ENCODE data around the gene MACF1.
"Not testable (repeated sequence)": the region's sequence is repeated elsewhere in the genome, so short reads cannot be mapped to it uniquely, and the experiment has no call there.

The MACF1 gene

DNA sequence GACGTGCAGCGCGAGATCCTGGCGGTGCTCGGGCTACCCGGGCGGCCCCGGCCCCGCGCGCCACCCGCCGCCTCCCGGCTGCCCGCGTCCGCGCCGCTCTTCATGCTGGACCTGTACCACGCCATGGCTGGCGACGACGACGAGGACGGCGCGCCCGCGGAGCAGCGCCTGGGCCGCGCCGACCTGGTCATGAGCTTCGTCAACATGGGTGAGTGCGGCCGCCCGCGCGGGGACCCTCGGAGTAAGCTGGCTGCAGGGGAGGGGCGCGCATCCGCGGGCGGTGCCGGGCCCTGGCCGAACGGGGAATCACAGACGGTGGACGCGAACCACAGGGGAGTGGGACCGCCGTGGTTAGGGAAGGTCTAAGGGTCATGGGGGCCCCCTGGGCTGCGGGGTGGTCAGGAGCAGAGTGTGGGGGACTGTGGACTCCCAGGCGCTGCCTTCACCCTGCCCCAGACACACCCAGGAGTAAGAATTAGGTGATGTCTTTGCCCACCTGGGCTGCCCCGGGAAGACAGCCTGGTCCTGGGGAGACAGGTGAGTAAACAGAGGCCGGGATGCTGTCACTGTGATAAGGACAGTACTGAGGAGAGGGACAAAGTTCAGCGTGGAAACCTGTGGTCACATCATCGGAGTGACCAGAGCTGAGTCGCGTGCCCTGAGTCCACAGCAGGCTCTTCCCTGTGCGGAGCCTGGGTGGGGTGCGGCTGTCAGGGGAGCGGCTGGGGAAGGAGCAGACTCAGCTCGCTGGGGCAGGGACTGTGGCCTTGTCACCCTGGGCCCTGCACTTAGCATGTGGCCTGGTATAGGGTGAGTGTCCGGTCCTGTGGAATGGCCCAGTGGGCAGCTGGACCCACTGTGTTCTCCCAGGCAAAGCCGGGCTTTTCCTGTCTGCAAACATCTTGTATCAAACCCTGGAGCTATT, 287.9 kb downstream of the MACF1 start:
- DNase-seq (ENCODE audit: low read depth): not testable (repeated sequence)

- DNase-seq (ENCODE audit: low read depth): not testable (repeated sequence)
These were observed 288.7 kb downstream of the MACF1 start for GRCh38 chr1:39493043-39493810.

- no peak for DNase-seq (ENCODE audit: low read depth)
These were observed 290.3 kb downstream of the MACF1 start for GRCh38 chr1:39494671-39495410.

- not testable (repeated sequence) for DNase-seq (ENCODE audit: low read depth)
These were observed 292.0 kb downstream of the MACF1 start for GRCh38 chr1:39496520-39496919.

- no peak for DNase-seq (ENCODE audit: low read depth)
These were observed 293.1 kb downstream of the MACF1 start for GRCh38 chr1:39497585-39497984.

DNA sequence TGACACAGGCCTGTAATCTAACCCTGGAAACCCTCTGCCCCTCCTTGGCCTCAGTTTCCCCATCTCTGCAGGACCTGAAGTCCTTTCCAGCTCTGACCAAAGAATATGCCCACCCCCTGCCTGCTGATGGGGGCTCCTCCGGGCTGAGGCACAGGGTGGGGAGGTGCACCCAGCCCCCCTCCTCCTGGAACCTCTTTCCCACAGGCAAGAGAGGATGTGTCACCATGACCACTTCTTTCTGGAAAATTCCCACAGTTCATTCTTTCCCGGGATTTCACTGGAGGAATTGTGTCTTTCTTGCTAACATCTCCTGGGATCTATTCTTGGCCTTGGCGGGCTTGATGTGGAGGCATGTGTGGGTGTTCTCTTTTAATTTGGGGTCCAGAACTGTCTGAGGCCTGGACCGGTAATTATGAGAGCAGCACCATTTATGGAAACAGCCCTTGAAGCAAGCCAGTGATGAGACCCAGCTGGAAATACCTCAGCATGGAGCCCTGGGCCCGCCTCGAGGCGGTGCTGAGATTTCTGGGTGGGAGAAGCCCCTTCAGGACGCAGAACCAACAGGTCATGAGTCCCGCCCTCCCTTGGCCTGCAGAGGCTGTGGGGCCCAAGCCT, 293.7 kb downstream of the MACF1 start:
- not testable (repeated sequence) for DNase-seq (ENCODE audit: low read depth)

GRCh38 chr1:39498821-39499220, 294.3 kb downstream of the MACF1 start:
- DNase-seq (ENCODE audit: low read depth): not testable (repeated sequence)

GRCh38 chr1:39499668-39500067, 295.2 kb downstream of the MACF1 start:
- no peak for DNase-seq (ENCODE audit: low read depth)

DNA sequence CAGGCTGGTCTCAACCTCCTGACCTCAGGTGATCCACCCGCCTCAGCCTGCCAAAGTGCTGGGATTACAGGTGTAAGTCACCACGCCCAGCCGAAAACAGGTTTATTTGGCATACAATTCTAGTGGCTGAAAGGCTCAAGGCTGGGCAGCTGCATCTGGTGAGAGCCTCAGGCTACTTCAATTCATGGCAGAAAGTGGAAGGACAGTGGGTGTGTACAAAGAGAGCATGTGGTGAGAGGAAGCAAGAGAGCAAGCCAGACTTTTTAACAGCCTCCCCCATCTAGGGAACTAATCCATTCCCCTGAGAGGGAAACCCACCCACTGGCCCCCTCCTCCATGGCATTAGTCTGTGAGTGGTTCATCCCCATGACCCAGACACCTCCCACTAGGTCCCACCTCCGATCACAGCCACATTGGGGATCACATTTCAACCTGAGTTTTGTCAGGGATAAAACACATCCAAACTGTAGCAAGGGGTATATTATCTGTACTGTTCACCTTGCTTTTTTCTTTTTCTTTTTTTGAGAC, 296.4 kb downstream of the MACF1 start:
- DNase-seq (ENCODE audit: low read depth): no peak

GRCh38 chr1:39501666-39502065, 297.2 kb downstream of the MACF1 start:
- no peak for DNase-seq (ENCODE audit: low read depth)

DNA sequence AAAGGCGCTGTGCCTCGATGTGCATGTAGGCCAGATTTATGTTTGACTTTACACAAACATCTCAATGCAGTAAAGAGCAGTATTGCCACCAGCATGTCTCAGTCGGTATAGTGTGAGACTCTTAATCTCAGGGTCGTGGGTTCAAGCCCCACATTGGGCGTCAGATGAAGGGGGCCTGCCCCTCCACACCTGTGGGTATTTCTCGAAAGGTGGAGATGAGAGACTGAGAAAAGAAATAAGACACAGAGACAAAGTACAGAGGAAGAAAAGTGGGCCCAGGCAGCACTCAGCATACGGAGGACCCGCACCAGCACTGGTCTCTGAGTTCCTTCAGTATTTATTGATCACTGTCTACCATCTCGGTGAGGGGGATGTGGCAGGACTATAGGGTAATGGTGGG, 299.9 kb downstream of the MACF1 start:
- not testable (repeated sequence) for DNase-seq (ENCODE audit: low read depth)

- no peak for DNase-seq (ENCODE audit: low read depth)
These were observed 300.8 kb downstream of the MACF1 start for GRCh38 chr1:39505289-39505688.

DNA sequence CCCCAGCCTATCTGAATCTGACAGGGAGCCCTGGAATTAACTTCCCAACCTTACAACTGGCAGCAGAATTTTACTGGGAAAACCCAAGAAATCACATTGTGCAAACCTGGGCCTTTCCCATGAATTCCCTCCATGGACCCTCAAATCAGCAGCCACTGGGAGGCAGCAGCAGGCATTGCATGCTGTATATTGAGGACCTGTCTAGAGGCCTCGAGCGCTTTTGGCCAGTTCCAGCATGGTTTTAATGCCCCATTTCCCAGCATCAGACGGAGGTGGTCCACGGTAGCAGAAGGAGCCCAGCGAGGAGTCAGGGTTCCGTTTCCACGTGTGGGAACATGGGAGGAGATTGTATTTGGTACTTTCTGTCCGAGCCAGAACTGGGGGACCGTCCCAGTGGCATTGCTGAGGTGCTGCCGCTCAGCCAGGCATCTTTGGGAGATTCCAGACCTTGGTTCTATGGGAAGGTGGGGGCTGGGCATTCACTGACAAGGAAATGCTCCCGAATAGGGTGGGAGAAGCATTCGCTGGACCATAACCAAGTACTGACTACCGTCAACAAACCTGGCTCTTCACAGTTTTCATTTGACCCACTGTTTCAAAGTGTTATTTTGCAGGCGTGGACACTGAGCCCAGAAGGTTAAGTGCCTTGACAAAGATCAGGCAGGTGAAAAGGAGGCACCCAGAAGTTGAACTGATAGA, 302.9 kb downstream of the MACF1 start:
- no peak for DNase-seq (ENCODE audit: low read depth)

DNA sequence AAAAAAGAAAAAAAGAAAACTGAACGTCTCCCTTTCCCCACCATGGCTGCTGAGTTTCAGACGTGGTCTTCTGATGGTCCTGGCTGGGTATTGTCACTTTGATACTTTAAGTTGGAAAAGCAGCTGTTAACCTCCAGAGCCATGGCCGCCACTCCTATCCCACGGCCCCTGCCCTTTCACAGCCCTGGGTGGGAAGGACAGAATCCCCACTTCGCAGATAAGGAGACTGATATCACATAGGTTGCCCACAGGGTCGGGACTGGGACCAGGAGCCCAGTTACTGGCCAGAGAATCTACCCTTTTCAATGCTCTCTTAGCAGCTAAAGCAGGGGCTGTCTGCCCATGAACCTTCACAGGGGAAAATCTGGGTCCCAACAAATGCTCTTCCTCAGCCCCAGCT, 303.8 kb downstream of the MACF1 start:
- no peak for DNase-seq (ENCODE audit: low read depth)

GRCh38 chr1:39508857-39509305, 304.4 kb downstream of the MACF1 start:
- no peak for DNase-seq (ENCODE audit: low read depth)

DNA sequence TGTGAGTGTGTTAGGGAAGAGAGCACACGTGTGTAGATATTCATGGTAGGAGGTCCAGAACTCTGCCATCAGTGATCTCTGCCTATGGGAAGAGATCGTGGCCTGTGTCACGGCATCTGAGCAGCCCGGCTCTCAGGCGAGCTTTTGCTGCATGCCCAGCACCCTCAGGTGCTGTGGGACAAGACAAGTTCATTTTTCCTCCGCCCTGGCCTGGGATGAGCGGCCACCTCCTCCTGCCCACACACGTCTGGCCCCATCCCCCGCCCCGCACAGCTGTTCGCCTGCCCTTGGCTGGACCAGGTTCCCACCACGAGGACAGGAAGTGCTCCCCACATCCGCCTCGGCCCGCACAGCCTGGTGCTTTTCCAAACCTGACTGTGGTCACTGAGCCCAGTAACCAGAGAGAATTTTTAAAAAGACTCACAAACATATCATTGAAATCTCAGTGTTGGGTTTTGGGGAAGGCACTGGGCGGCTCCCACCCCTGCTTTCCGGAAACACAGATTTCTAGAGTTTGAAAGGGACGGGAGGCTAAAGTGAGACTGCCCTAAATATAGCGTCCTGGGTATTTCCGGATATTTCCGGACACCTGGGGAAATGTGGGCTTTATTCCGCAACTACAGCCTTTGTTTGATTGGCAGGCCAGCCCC, 305.0 kb downstream of the MACF1 start:
- no peak for DNase-seq (ENCODE audit: low read depth)

GRCh38 chr1:39510570-39511186, 306.2 kb downstream of the MACF1 start:
- DNase-seq (ENCODE audit: low read depth): not testable (repeated sequence)

DNA sequence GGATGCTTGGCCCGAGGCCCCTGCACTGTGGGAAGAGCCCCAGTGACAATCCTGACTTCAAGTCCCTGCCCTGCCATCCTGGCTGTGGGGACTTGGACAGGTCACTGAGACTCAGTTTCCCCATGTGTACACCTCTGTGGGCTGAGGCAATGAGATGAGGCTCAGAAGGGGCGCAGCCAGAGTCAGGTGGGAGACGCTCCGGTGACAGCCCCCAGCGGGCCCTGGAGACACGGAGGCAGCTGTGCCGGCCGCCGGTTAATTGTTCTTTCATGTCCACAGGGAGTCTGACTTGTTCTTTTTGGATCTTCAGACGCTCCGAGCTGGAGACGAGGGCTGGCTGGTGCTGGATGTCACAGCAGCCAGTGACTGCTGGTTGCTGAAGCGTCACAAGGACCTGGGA, 307.0 kb downstream of the MACF1 start:
- not testable (repeated sequence) for DNase-seq (ENCODE audit: low read depth)

GRCh38 chr1:39512234-39512847, 307.8 kb downstream of the MACF1 start:
- DNase-seq (ENCODE audit: low read depth): not testable (repeated sequence)

Measured in activated T-helper 9 cell treated with anti-CD3 and anti-CD28 coated beads, Interleukin-2, amount 50 U/mL, for 16 hours (primary cell).